BJ (cell line): ENCODE measurements around the gene MBD3. TPM values are rescaled to one million over a fixed set of nuclear protein-coding genes. Genes with fewer than 3 reads are reported as not detected.

Source experiments
- CTCF ChIA-PET: fragments of 350-600 bp; formaldehyde crosslinking; extraction: SDS; loops from one replicate; lab custom pipeline; 2021; ENCODE audit warnings: antibody characterized with exemption, inconsistent platforms; lab: Yijun Ruan, JAX
- POLR2A ChIA-PET: fragments of 300-600 bp; sonication (Branson Sonifier 250); formaldehyde crosslinking; extraction: SDS; loops from one replicate; lab custom pipeline; 2021; ENCODE audit warnings: antibody characterized with exemption; lab: Charles Lee
- DNase-seq: peaks from one replicate; pipeline ENCODE4 v3.0.0-alpha.2; 2011; ENCODE audit warnings: low read depth
- H3K27me3 ChIP-seq: 2 replicates; pipeline ENCODE4 v1.6.0; 2011; ENCODE audit warnings: low read length; ENCODE audit not compliant: control insufficient read depth, insufficient read depth
- H3K36me3 ChIP-seq: 2 replicates; pipeline ENCODE4 v1.5.1; 2011; ENCODE audit warnings: low read length; ENCODE audit not compliant: control insufficient read depth, insufficient read depth
- H3K4me3 ChIP-seq: 2 replicates; pipeline ENCODE4 v1.5.1; 2011; ENCODE audit warnings: low read depth, mild to moderate bottlenecking, control low read depth, low read length
- polyA plus RNA-seq: library from polyadenylated mRNA; depleted of rRNA; stranded (reverse); fragments of >200 nt; gene quantifications from 2 replicates; pipeline ENCODE4 v1.2.3, GENCODE V29; 2011
- TF ChIP-seq, protein P1 (sequence below): IDR thresholded peaks from 2 replicates; pipeline ENCODE4 v1.5.1; 2011; ENCODE audit warnings: low read depth, mild to moderate bottlenecking, control low read depth, inconsistent platforms, low read length, moderate library complexity; ENCODE audit not compliant: insufficient read depth

The MBD3 gene
- polyA plus RNA-seq, 1 experiment: 53.4 TPM

DNA sequence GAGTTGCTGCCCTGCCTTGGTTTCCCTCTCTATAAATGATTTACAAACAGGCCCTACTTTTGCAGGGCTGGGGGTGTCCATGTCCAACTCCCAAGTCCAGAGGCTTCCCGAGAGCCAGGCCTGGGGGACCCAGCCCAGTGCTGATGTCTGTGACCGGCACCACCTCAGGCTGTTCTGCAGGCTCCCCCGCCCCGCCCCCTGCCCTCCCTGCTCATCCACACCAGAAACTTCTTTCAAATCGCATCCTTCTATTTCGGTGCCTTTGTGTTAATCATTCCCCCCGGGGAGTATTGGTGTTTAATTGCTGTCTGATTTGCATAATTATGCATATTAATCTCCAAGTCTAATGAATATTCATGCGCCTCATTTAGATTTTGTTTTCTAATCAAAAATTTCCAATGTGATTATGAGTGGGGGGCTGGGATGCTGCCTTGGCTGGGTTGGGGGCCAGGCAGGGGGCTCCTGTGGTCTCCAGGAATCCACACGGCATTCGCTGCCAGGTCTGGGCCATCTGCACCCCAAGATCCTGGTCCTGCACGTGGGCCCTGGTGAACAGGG lies 40.7 kb upstream of the MBD3 start:
- POLR2A ChIA-PET: no interaction called here

DNA sequence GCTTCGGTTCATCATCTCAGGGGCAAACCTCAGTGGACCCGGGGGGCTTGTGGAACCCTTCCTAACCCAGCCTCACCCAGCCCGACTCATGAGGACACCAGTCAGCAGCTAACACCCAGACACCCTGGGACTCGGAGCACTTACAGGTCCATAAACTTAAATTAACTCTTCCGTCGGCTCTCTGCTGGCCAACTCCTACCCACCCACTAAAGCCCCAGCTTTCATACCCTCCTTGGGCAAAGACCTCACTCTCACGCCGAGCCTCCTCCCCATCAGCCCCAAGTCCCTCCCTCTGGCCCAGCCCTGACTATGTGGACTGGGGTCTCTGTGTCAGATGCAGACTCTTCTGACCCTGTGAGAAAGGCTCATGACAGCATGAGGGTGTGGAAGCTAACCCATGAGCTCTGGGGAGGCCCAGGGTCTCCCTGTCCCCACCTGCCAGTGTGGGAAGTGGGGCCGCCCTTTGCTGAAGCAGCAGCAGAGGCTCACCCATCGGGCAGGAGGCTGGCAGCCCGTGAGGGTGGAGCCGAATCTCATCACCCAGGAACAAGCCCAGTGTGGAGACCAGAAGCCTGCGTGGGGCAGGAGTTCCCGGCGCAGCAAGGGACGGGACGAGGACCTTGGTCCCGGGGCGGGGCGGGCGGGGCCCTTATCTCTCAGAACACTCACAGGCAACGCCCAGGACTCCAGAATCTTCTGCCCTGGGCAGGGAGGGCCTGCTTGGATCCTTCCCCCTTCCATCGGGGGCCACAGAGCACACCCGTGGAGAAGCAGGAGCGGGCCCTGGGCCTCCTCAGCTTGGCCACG lies 40.0 kb upstream of the MBD3 start:
- ChIA-PET POLR2A (no interaction called here), CTCF (interaction anchor here (0.6 to 0.7 kb wide), 2 partner anchors 27 to 134 kb away, joined by 3 read pairs; no protein-coding TSS in a partner anchor)
- no peaks in the 10 kb centered on the region for H3K27me3 ChIP-seq
- TF ChIP-seq, protein P1, sequence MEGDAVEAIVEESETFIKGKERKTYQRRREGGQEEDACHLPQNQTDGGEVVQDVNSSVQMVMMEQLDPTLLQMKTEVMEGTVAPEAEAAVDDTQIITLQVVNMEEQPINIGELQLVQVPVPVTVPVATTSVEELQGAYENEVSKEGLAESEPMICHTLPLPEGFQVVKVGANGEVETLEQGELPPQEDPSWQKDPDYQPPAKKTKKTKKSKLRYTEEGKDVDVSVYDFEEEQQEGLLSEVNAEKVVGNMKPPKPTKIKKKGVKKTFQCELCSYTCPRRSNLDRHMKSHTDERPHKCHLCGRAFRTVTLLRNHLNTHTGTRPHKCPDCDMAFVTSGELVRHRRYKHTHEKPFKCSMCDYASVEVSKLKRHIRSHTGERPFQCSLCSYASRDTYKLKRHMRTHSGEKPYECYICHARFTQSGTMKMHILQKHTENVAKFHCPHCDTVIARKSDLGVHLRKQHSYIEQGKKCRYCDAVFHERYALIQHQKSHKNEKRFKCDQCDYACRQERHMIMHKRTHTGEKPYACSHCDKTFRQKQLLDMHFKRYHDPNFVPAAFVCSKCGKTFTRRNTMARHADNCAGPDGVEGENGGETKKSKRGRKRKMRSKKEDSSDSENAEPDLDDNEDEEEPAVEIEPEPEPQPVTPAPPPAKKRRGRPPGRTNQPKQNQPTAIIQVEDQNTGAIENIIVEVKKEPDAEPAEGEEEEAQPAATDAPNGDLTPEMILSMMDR: no peak
- DNase-seq: no peak
- peaks cover 19% of the 10 kb centered on the region for H3K36me3 ChIP-seq
- H3K4me3 ChIP-seq: no peak overlapping the region

More for the DNA sequence above, 40.7 kb upstream of the MBD3 start:
- Histone ChIP-seq H3K27me3 (no peaks in the 10 kb centered on the region), H3K36me3 (peaks cover 19% of the 10 kb centered on the region), H3K4me3 (no peak overlapping the region)
- CTCF ChIA-PET: no interaction called here
- TF ChIP-seq, protein P1: no peak
- DNase-seq: no peak

DNA sequence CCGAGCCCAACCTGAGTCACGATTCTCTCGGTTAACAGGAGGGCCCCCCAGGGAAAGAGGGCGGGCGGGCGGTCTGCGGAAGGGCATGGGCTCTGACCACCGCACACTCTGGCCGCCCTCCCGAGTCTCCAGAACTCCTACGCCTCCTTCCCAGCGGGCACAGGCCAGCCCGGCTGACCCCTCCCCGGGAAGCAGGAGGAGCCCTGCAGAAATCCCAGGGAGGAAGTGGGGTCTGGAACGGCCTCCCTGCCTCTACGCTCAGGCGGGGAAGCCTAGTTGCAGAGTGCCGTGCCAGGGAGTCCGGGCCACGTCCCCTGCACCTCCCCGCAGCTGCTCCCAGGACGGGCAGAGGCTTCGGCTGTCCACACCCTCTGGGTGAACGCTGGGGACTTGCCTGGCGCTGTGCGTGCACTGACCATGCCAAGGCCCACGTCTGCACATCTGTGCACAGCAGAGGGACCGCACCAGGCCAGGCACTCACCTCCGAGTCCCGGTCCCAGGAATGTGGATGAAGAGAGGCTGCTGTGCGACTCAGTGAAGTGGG lies 39.0 kb upstream of the MBD3 start:
- no peaks in the 10 kb centered on the region for H3K27me3 ChIP-seq
- no peak overlapping the region for H3K4me3 ChIP-seq
- POLR2A ChIA-PET: no interaction called here
- TF ChIP-seq, protein P1: no peak
- H3K36me3 ChIP-seq: peaks cover 19% of the 10 kb centered on the region
- CTCF ChIA-PET: no interaction called here
- DNase-seq: no peak

DNA sequence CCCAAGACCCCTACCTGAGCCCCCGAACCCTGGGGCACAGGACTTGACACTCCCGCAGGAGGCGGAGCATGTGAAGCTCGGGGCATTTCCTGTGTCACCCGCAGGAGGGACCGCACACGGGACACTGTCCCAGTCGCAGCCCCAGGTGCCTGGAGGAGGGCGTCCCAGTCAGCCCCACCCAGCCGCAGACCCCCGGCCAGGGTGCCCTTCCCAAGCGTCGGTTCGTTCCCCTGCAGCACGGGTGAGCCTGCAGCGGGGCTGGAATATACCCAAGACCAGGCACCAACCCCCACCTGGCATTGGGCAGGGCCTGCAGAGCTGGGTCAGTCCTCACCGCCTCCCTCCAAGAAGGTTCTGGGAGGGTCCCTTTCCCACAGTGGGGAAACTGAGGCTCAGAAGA lies 38.1 kb upstream of the MBD3 start:
- H3K4me3 ChIP-seq: no peak overlapping the region
- no peak for DNase-seq
- ChIA-PET CTCF (no interaction called here), POLR2A (no interaction called here)
- no peaks in the 10 kb centered on the region for H3K27me3 ChIP-seq
- peaks cover 22% of the 10 kb centered on the region for H3K36me3 ChIP-seq
- TF ChIP-seq, protein P1: no peak

GRCh38 chr19:1630012-1630411 lies 37.3 kb upstream of the MBD3 start:
- POLR2A ChIA-PET: no interaction called here
- no peak for DNase-seq
- no peaks in the 10 kb centered on the region for H3K27me3 ChIP-seq
- CTCF ChIA-PET: no interaction called here
- TF ChIP-seq, protein P1: no peak
- no peak overlapping the region for H3K4me3 ChIP-seq
- peaks cover 25% of the 10 kb centered on the region for H3K36me3 ChIP-seq
